ENCODE data around the gene NALCN. TPM values are rescaled to one million over a fixed set of nuclear protein-coding genes. Genes with fewer than 3 reads are reported as not detected.

The NALCN gene
- total RNA-seq, 1 donor from 2014 or later, result 0.81 TPM

DNA sequence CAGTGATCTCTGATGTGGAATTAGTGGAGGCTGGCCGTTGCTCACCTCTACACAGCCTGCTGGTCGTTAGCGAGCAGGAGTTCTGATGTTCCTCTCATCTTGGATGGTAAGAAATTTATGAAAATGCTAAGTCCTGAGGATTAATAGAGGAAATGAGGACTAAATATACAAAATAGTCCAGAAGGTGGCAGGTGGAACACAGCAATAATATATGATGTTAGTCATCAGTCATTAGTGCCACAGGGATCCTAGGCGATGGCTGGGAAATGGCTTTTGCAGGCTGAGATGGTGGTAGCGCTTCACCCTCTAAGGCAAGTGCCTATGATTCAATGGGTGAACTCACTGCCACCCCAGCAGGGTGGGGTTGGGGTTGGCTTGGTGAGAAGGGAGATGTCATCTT is 403.1 kb downstream of the NALCN start:
- no peaks in the 10 kb centered on the region for H3K27me3 Mint-ChIP-seq (ENCODE audit: unreplicated experiment)
- DNase-seq, result no peak
- H3K9me3 Mint-ChIP-seq (ENCODE audit: unreplicated experiment), result no peaks in the 10 kb centered on the region
- H3K36me3 Mint-ChIP-seq (ENCODE audit: unreplicated experiment), result no peaks in the 10 kb centered on the region
- H3K4me3 Mint-ChIP-seq (ENCODE audit: unreplicated experiment), result no peak overlapping the region
- TF ChIP-seq, protein P1, sequence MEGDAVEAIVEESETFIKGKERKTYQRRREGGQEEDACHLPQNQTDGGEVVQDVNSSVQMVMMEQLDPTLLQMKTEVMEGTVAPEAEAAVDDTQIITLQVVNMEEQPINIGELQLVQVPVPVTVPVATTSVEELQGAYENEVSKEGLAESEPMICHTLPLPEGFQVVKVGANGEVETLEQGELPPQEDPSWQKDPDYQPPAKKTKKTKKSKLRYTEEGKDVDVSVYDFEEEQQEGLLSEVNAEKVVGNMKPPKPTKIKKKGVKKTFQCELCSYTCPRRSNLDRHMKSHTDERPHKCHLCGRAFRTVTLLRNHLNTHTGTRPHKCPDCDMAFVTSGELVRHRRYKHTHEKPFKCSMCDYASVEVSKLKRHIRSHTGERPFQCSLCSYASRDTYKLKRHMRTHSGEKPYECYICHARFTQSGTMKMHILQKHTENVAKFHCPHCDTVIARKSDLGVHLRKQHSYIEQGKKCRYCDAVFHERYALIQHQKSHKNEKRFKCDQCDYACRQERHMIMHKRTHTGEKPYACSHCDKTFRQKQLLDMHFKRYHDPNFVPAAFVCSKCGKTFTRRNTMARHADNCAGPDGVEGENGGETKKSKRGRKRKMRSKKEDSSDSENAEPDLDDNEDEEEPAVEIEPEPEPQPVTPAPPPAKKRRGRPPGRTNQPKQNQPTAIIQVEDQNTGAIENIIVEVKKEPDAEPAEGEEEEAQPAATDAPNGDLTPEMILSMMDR (IDR thresholded peaks at IDR 0.05; ENCODE audit: partially characterized antibody, unreplicated experiment), result no peak
- H3K27ac Mint-ChIP-seq (ENCODE audit: unreplicated experiment), result no peak overlapping the region
- H3K4me1 Mint-ChIP-seq (ENCODE audit: low read depth, unreplicated experiment), result no peaks in the 10 kb centered on the region

DNA sequence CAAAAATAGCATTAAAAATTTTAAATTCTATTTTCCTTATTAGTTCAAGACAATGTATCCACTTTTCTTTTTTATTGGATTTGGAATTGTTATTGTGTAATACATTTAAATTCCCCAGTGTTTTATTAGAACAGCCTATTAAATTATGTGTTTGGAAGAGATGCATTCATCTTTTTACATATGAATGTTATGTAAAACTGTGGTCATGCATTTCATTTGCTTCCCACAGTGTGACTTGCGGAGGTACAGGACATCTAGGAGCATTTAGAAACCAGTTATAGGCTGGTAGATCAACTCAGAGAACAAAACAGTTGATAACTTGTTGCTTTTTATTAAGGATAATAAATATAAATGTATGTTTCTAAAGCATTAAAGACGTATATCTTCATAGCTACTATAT is 406.2 kb downstream of the NALCN start:
- TF ChIP-seq, protein P1 (IDR thresholded peaks at IDR 0.05; ENCODE audit: partially characterized antibody, unreplicated experiment), result no peak
- Mint-ChIP-seq H3K4me1 (ENCODE audit: low read depth, unreplicated experiment) (no peaks in the 10 kb centered on the region), H3K27ac (ENCODE audit: unreplicated experiment) (no peak overlapping the region), H3K4me3 (ENCODE audit: unreplicated experiment) (no peak overlapping the region), H3K9me3 (ENCODE audit: unreplicated experiment) (no peaks in the 10 kb centered on the region), H3K36me3 (ENCODE audit: unreplicated experiment) (no peaks in the 10 kb centered on the region), H3K27me3 (ENCODE audit: unreplicated experiment) (no peaks in the 10 kb centered on the region)
- no peak for DNase-seq

DNA sequence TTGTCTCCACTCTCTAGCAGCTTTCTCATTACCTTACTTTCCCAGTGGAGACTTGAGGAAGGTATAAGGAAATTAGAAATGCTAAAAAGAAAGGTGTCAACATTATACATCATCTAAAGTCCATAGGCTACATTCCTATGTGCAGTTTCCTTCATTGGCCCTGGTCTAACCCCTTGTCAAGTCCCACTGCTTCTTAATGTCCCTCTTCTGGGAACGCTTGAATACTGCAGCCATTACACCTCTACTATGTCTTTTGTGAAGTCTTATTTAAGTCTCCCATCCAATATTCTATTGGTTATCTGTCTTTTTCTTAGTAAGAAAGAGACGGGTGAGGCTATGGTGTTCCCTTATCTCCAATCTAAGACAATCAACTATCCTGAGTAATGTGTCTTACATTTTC is 409.1 kb downstream of the NALCN start:
- no peaks in the 10 kb centered on the region for H3K9me3 Mint-ChIP-seq (ENCODE audit: unreplicated experiment)
- H3K27ac Mint-ChIP-seq (ENCODE audit: unreplicated experiment), result no peak overlapping the region
- no peak for DNase-seq
- TF ChIP-seq, protein P1 (IDR thresholded peaks at IDR 0.05; ENCODE audit: partially characterized antibody, unreplicated experiment), result no peak
- H3K4me1 Mint-ChIP-seq (ENCODE audit: low read depth, unreplicated experiment), result no peaks in the 10 kb centered on the region
- H3K36me3 Mint-ChIP-seq (ENCODE audit: unreplicated experiment), result no peaks in the 10 kb centered on the region
- no peaks in the 10 kb centered on the region for H3K27me3 Mint-ChIP-seq (ENCODE audit: unreplicated experiment)
- no peak overlapping the region for H3K4me3 Mint-ChIP-seq (ENCODE audit: unreplicated experiment)

Other genes starting within 250 kb of the NALCN start
- gene ITGBL1, start 36.2 kb upstream of the NALCN start, total RNA-seq (ENCODE audit: unreplicated experiment), result not detected

Measured in glutamatergic neuron (in vitro differentiated cells).